Non-pigmented ciliary epithelial cell (primary cell): ENCODE results near the gene SP3.

Experiments used
- DNase-seq: peaks from one replicate; pipeline ENCODE4 v3.0.0-alpha.2; 2010; ENCODE audit warnings: low read depth

The SP3 gene

DNA sequence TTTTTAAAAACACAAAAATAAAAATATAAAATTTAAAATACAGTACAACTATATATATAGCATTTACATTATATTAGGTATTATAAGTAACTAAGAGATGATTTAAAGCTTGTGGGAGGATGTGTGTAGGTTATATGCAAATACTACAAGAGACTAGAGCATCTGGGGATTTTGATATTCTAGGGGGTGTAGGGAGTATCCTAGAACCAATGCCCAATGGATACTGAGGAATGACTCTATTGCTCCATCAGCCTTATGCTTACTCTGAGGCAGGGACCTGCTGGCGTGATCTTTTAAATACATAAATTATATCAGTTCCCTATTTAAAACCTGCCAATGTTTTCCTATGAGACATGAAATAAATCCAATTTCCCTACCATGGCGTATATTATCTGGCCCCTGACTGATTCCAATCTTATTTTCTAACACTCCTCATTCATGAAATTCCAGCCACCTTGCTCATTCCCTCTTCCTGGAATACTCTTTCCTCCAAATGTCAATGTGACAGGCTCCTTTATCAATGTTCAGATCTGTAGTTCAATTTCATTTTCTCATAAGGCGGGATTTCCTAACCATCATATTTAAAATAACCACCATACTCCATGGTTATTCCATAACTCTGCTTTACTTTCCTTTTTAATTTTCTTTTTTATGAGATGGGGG is 22.2 kb downstream of the SP3 start:
- DNase-seq = no peak

GRCh38 chr2:173941567-173941966 is 23.6 kb downstream of the SP3 start:
- no peak for DNase-seq

DNA sequence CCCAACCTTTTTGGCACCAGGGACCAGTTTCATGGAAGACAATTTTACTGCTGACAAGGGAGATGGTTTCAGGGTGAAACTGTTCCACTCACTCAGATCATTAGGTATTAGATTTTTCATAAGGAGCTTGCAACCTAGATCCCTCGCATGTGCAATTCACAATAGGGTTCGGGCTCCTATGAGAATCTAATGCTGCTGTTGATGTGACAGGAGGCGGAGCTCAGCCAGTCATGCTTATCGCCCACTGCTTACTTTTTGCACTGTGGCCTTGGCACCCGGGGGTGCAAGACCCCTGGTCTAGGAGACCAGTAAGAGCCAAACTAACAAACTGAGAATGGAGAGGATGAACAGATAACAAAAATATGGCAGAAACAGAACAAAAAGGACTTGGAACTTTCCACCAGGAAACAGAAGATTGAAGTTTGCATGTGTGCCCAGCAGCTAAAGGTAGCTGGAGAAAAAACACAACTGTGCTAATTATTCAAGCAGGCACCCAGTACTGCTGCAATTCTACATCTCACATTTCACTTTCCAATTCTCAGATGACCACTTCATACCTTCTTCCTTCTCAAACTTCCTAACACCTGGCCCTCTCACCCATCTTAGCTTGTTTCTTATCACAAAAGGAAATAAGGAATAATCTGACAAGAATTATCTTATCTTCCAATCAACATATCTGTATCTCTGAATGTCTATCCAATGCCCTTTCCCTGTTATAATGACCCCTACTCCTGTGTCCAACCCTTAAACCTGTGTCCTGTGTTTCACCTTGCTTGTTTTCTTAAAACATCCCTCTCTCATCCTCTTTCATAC is 24.8 kb downstream of the SP3 start:
- DNase-seq = no peak

GRCh38 chr2:173938700-173939384 is 26.3 kb downstream of the SP3 start:
- DNase-seq = no peak

DNA sequence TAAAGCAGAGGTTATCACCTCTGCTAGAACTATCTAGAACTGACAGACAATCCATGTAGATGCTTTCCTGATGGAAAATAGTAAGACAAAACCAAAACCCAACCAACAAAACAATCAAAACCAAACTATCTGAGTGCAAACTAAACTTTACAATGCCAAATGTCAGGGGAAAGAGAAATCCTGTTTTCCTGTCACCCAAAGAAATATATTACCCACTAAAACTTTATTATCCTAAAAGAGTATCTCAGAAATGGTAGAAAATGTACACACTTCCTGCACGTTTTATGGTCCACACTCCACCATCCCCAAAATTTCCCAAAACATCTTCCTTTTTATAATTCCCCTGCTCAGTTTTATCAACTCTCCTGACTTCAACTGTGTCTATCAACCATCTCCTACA is 29.9 kb downstream of the SP3 start:
- no peak for DNase-seq

- no peak for DNase-seq
These were observed 30.3 kb downstream of the SP3 start for GRCh38 chr2:173934895-173935294.

DNA sequence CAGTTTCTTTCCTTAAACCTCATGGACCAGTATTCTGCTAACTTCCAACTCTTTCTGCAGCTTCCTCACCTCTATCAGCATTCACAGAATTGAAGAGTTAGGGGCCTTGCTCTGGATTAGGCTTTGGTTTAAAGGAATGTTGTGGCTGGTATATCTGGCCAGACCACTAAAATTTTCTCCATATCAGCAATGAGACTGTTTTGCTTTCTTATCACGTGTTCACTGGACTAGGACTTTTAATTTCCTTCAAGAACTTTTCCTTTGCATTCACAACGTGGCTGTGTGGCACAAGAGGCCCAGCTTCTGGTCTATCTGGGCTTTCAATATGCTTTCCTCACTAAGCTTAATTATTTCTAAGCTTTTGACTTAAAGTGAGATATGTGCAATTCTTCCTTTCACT is 33.4 kb downstream of the SP3 start:
- DNase-seq = no peak

GRCh38 chr2:173929441-173929840 is 35.7 kb downstream of the SP3 start:
- no peak for DNase-seq

- DNase-seq = no peak
These were observed 38.3 kb downstream of the SP3 start for GRCh38 chr2:173926875-173927274.

DNA sequence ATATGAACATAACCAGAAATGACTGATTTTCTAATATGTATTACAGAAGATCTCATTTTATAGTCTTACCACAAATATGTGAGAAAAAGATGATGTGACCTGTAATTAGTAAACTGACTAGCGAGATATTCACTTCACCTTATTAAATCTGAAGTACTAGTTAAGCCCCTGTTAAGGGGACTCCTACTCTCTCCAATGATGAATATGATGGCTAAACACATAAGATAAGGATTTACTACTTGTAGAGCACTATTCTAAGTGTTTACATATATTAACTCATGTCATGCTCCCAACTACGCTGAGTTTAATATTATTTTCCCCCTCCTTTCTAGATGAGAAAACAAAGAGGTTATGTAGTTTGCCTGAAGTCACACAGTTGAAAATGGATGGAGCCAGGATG is 40.9 kb downstream of the SP3 start:
- no peak for DNase-seq

GRCh38 chr2:173922760-173923159 is 42.4 kb downstream of the SP3 start:
- DNase-seq = no peak

- no peak for DNase-seq
These were observed 43.1 kb downstream of the SP3 start for GRCh38 chr2:173922068-173922467.

- no peak for DNase-seq
These were observed 50.9 kb downstream of the SP3 start for GRCh38 chr2:173914055-173914927.

DNA sequence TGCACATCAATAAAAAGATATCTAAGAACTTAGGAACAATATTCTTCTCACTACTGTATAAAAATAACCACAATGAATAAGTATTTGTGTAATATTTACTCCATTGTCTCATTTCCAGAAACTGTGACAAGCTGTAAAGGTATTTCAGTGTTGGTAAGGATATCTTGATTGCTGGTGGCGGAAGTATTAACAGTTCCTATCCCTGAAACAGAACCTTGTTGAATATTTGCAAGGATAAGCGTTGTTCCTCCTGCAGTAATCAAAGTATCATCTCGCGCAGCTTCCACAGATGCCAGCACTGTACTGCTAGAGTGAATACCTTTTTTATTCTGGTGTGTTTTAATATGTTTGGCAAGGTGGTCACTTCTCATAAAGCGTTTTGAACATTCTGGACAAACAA is 55.3 kb downstream of the SP3 start:
- DNase-seq = no peak

DNA sequence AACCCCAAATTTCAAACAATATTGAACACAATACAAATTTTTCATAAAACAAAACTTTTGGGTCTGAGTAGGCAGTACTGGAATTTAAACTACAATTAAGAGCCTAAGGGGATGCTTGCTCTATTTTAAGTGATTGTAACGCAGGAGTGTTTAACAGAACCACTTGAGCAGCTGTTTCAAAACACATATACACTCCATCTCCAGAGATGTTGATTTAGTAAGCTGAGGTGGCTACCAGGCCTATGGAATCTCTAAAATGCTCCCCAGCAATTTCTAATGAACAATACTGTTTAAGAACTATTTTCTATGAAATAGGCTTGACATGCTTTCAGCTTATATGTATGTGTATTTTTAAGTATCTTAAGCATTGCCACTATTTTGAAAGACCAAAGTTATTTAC is 58.5 kb downstream of the SP3 start:
- no peak for DNase-seq

DNA sequence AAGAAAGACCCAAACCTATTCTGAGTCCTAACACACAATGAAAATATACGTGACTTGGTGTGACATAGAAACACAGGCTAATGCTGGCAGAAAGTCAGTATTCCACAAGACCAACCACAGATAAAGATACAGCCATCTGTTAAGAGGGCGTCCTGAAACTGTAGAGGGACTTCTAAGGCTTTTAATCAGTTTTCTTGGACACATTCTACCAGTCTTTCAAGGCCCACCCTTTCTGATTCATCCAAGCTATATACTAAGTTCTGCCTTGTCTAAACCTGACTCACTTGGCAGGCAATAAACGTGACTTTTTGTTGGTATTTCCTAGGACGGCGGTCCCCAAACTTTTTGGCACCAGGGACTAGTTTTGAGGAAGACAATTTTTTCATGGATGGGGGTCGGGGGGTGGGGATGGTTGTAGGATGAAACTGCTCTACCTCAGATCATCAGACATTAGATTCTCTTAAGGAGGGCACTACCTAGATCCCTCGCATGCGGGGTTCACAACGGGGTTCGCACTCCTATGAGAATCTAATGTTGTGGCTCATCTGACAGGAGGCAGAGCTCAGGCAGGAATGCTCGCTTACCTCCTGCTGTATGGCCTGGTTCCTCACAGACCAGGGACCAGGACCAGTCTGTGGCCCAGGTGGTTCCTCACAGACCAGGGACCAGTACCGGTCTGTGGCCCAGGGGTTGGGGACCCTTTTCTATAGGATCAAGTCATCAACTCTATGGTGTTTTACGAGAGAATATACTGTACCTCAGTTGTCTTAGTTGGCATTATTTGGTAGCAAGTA is 61.4 kb downstream of the SP3 start:
- no peak for DNase-seq

DNA sequence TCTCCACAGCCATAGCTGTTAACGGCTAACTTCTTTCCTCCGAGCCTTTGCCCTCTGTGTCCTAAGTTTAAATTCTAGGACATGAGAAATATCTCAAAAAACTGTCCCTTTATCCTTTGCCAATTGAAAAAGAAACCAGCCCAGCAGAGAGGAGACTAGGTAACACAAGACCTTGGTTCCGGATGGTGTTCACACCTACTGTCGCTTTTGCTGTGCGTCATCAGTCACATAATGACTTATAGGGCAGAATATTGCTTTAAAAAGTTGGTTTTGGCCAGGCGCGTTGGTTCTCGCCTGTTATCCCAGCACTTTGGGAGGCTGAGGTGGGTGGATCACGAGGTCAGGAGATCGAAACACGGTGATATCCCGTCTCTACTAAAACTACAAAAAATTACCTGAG is 66.2 kb downstream of the SP3 start:
- DNase-seq = no peak

- no peak for DNase-seq
These were observed 67.0 kb downstream of the SP3 start for GRCh38 chr2:173898178-173898668.

DNA sequence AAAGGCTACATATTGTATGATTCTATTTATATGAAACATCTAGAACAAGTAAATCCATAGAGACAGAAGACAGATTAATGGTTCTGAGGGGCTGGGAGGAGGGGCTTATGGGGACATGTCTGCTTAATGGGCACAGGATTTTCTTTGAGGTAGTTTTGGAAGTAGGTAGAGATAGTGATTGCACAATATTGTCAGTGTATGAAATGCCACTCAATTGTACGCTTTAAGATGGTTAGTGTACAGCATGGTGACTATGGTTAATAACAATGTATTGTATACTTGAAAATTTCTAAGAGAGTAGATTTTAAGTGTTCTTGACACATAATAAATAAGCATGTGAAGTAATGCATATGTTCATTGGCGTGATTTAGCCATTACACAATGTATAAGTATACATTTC is 68.4 kb downstream of the SP3 start:
- DNase-seq = no peak

- no peak for DNase-seq
These were observed 72.8 kb downstream of the SP3 start for GRCh38 chr2:173892341-173892740.
